ENCODE results near the gene TMEM272.

DNA sequence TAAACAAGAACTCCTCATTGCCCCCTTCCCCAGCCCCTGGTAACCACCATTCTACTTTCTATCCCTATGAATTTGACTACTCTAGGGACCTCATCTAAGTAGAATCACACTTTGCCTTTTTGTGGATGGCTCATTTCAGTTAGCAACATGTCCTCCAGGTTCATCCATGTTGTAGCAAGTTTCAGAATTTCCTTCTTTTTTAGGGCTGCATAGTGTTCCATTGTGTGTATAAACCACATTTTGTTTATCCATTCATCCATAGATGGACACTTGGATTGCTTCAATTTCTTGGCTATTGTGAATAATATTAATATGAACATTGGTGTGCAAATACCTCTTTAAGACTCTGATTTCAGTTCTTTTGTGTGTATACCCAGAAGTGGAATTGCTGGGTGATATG, 36.2 kb downstream of the TMEM272 start:
- no peak for TF ChIP-seq CTCF (IDR thresholded peaks at IDR 0.05; ENCODE audit: borderline replicate concordance, extremely low read depth, low read length, poor library complexity, severe bottlenecking)
- TF ChIP-seq EZH2 (IDR thresholded peaks at IDR 0.05; ENCODE audit: borderline replicate concordance, low read depth, low read length, severe bottlenecking), result no peak
